IMR-90 (cell line): ENCODE measurements around the gene ZDHHC22. TPM values are rescaled to one million over a fixed set of nuclear protein-coding genes. Genes with fewer than 3 reads are reported as not detected.

ENCODE experiments used
- ATAC-seq: fragments of 200-7000 bp; cut with Tn5 transposase; 2 replicates; pipeline ENCODE4 v1.9.1; 2020; ENCODE audit warnings: low read depth, mild to moderate bottlenecking, moderate library complexity
- BruUV-seq: library from RNA; stranded (reverse); fragments of 400-500 nt; replicated peaks from 2 replicates; lab custom pipeline; 2021; lab: Mats Ljungman, UMichigan
- CTCF ChIA-PET: fragments of 300-600 bp; formaldehyde crosslinking; extraction: SDS; loops from one replicate; lab custom pipeline; 2021; ENCODE audit warnings: antibody characterized with exemption; lab: Yijun Ruan, JAX
- POLR2A ChIA-PET: fragments of 300-600 bp; sonication (Branson Sonifier 250); formaldehyde crosslinking; loops from one replicate; lab custom pipeline; 2022; ENCODE audit warnings: antibody characterized with exemption; ENCODE audit not compliant: unreplicated experiment; lab: Charles Lee
- DNase-seq: peaks from one replicate; pipeline ENCODE4 v3.0.0; 2013
- H2AFZ ChIP-seq: replicated peaks from 2 replicates; pipeline ENCODE3; 2013; ENCODE audit warnings: low read length, mild to moderate bottlenecking; ENCODE audit not compliant: poor library complexity
- H2AK5ac ChIP-seq: 2 replicates; pipeline ENCODE4 v1.6.1; 2013; ENCODE audit warnings: low read depth, low read length, inconsistent platforms
- H2AK9ac ChIP-seq: replicated peaks from 2 replicates; pipeline ENCODE3; 2013; ENCODE audit warnings: mild to moderate bottlenecking, low read depth, low read length, moderate library complexity; ENCODE audit not compliant: poor library complexity
- H2BK120ac ChIP-seq: 2 replicates; pipeline ENCODE4 v1.6.1; 2013; ENCODE audit warnings: low read depth, low read length, inconsistent platforms
- H2BK15ac ChIP-seq: 3 replicates; pipeline ENCODE4 v1.6.1; 2013; ENCODE audit warnings: low read depth, low read length, inconsistent platforms
- H2BK20ac ChIP-seq: 2 replicates; pipeline ENCODE4 v1.6.1; 2013; ENCODE audit warnings: low read depth, mild to moderate bottlenecking, inconsistent platforms, low read length, moderate library complexity
- H2BK5ac ChIP-seq: 2 replicates; pipeline ENCODE4 v1.6.1; 2013; ENCODE audit warnings: mild to moderate bottlenecking, low read depth, low read length, inconsistent platforms; ENCODE audit not compliant: poor library complexity, severe bottlenecking
- H3K14ac ChIP-seq: replicated peaks from 2 replicates; pipeline ENCODE4 v1.6.1; 2013; ENCODE audit warnings: low read depth, low read length, inconsistent platforms
- H3K18ac ChIP-seq: 2 replicates; pipeline ENCODE4 v1.6.1; 2013; ENCODE audit warnings: low read depth, low read length, control low read depth
- H3K23ac ChIP-seq: 2 replicates; pipeline ENCODE4 v1.6.1; 2013; ENCODE audit warnings: low read depth, low read length, inconsistent platforms
- H3K27ac ChIP-seq: 2 replicates; pipeline ENCODE4 v1.5.1; 2013; ENCODE audit warnings: mild to moderate bottlenecking, control low read depth, low read length; ENCODE audit not compliant: insufficient read depth
- H3K27me3 ChIP-seq: 2 replicates; pipeline ENCODE4 v1.6.1; 2013; ENCODE audit warnings: low read length; ENCODE audit not compliant: control insufficient read depth, insufficient read depth
- H3K36me3 ChIP-seq: 2 replicates; pipeline ENCODE4 v1.6.1; 2013; ENCODE audit warnings: low read length, mixed read lengths; ENCODE audit not compliant: control insufficient read depth, insufficient read depth
- H3K4ac ChIP-seq: 2 replicates; pipeline ENCODE4 v1.6.1; 2013; ENCODE audit warnings: low read depth, low read length, inconsistent platforms
- H3K4me1 ChIP-seq: 2 replicates; pipeline ENCODE4 v1.6.1; 2013; ENCODE audit warnings: low read length, mixed read lengths; ENCODE audit not compliant: control insufficient read depth, insufficient read depth
- H3K4me2 ChIP-seq: 2 replicates; pipeline ENCODE4 v1.6.1; 2013; ENCODE audit warnings: low read depth, mild to moderate bottlenecking, control low read depth, low read length, moderate library complexity
- H3K4me3 ChIP-seq: 2 replicates; pipeline ENCODE4 v1.5.1; 2013; ENCODE audit warnings: low read depth, mild to moderate bottlenecking, control low read depth, low read length, moderate library complexity; ENCODE audit not compliant: insufficient read depth
- H3K56ac ChIP-seq: 2 replicates; pipeline ENCODE4 v1.6.1; 2013; ENCODE audit warnings: low read length, inconsistent platforms; ENCODE audit not compliant: insufficient read depth; ENCODE audit errors: extremely low read depth
- H3K79me1 ChIP-seq, 2 experiments: 2 replicates each; pipeline ENCODE4 v1.6.1; 2013; ENCODE audit warnings: low read length in 2 of 2, inconsistent platforms in 1 of 2, low read depth in 1 of 2
- H3K9ac ChIP-seq: 2 replicates; pipeline ENCODE4 v1.6.1; 2013; ENCODE audit warnings: low read depth, low read length, control low read depth
- H3K9me1 ChIP-seq: 2 replicates; pipeline ENCODE4 v1.6.1; 2013; ENCODE audit warnings: low read length, inconsistent platforms; ENCODE audit not compliant: insufficient read depth
- H3K9me3 ChIP-seq: 2 replicates; pipeline ENCODE4 v1.6.1; 2013; ENCODE audit warnings: low read length; ENCODE audit not compliant: control insufficient read depth, insufficient read depth
- H4K20me1 ChIP-seq: 2 replicates; pipeline ENCODE4 v1.6.1; 2013; ENCODE audit warnings: low read length, inconsistent platforms; ENCODE audit not compliant: insufficient read depth
- H4K5ac ChIP-seq: 2 replicates; pipeline ENCODE4 v1.6.1; 2013; ENCODE audit warnings: mild to moderate bottlenecking, low read depth, low read length, control low read depth
- H4K8ac ChIP-seq, 2 experiments: 2 replicates each; pipeline ENCODE4 v1.6.1; 2013; ENCODE audit warnings: low read depth in 2 of 2, low read length in 2 of 2, control low read depth in 1 of 2, inconsistent platforms in 1 of 2
- H4K91ac ChIP-seq: 2 replicates; pipeline ENCODE4 v1.6.1; 2013; ENCODE audit warnings: low read depth, low read length, inconsistent platforms; ENCODE audit not compliant: insufficient read depth
- BHLHE40 ChIP-seq: fragments of 150-350 bp; IDR thresholded peaks from 2 replicates; pipeline ENCODE4 v1.6.1; 2016; ENCODE audit warnings: mild to moderate bottlenecking, low read depth, low read length
- CEBPB ChIP-seq: IDR thresholded peaks from 2 replicates; pipeline ENCODE4 v1.6.1; 2012; ENCODE audit warnings: low read depth, low read length, improper control_type of control experiment
- CHD1 ChIP-seq: IDR thresholded peaks from 2 replicates; pipeline ENCODE4 v1.6.1; 2012; ENCODE audit warnings: low read depth, low read length, improper control_type of control experiment
- CTCF ChIP-seq: conservative IDR thresholded peaks from 2 replicates; pipeline ENCODE4 v1.5.1; 2012; ENCODE audit warnings: mild to moderate bottlenecking, low read depth, low read length, improper control_type of control experiment
- ELK1 ChIP-seq: fragments of 150-350 bp; IDR thresholded peaks from 2 replicates; pipeline ENCODE4 v1.6.1; 2016; ENCODE audit warnings: low read depth, mild to moderate bottlenecking, low read length, moderate library complexity, borderline replicate concordance
- FOS ChIP-seq: fragments of 150-350 bp; IDR thresholded peaks from 2 replicates; pipeline ENCODE4 v1.6.1; 2016; ENCODE audit warnings: low read depth, low read length
- MAFK ChIP-seq: IDR thresholded peaks from 2 replicates; pipeline ENCODE4 v1.6.1; 2012; ENCODE audit warnings: low read depth, low read length, improper control_type of control experiment
- MAZ ChIP-seq: IDR thresholded peaks from 2 replicates; pipeline ENCODE4 v1.6.1; 2012; ENCODE audit warnings: low read depth, mild to moderate bottlenecking, low read length, improper control_type of control experiment, moderate library complexity, borderline replicate concordance
- MXI1 ChIP-seq: IDR thresholded peaks from 2 replicates; pipeline ENCODE4 v1.6.1; 2012; ENCODE audit warnings: low read depth, mild to moderate bottlenecking, low read length, moderate library complexity, borderline replicate concordance
- NFE2L2 ChIP-seq: fragments of 150-350 bp; IDR thresholded peaks from 2 replicates; pipeline ENCODE4 v1.6.1; 2016; ENCODE audit warnings: low read depth, mild to moderate bottlenecking, low read length
- POLR2A ChIP-seq: IDR thresholded peaks from 2 replicates; pipeline ENCODE4 v1.6.1; 2012; ENCODE audit warnings: mild to moderate bottlenecking, low read depth, low read length
- RAD21 ChIP-seq: IDR thresholded peaks from 2 replicates; pipeline ENCODE4 v1.6.1; 2012; ENCODE audit warnings: low read length, improper control_type of control experiment
- RCOR1 ChIP-seq: IDR thresholded peaks from 2 replicates; pipeline ENCODE4 v1.6.1; 2012; ENCODE audit warnings: mild to moderate bottlenecking, low read length, improper control_type of control experiment; ENCODE audit not compliant: insufficient replicate concordance
- RFX5 ChIP-seq: IDR thresholded peaks from 2 replicates; pipeline ENCODE4 v1.8.0; 2012; ENCODE audit warnings: low read depth, mild to moderate bottlenecking, low read length, moderate library complexity
- SMC3 ChIP-seq: fragments of 150-350 bp; IDR thresholded peaks from 2 replicates; pipeline ENCODE4 v1.6.1; 2016; ENCODE audit warnings: low read depth, mild to moderate bottlenecking, antibody characterized with exemption, low read length, moderate library complexity
- USF2 ChIP-seq: fragments of 150-350 bp; IDR thresholded peaks from 2 replicates; pipeline ENCODE4 v1.6.1; 2017; ENCODE audit warnings: mild to moderate bottlenecking, antibody characterized with exemption, low read length, low read depth
- WGBS, 2 experiments: methylation state at CpG; one replicate each; pipeline versions ENCODE4 v1.1.5 to v1.1.7; 2013; ENCODE audit warnings: missing lambda C conversion rate in 2 of 2; ENCODE audit not compliant: insufficient read length in 1 of 2; ENCODE audit errors: extremely low coverage in 2 of 2; 5-methylcytosine and 5-hydroxymethylcytosine counted together
- dilution Hi-C: fragments of 300-500 bp; cut with HindIII; formaldehyde crosslinking; loops from one replicate; pipeline ENCODE4 v1.14.3; 2018; ENCODE audit warnings: low sequenced_read_pairs; ENCODE audit not compliant: unreplicated experiment
- in situ Hi-C: fragments of 300-500 bp; cut with MboI; formaldehyde crosslinking; loops from 3 replicates; pipeline ENCODE4 v1.14.3; 2019; ENCODE audit warnings: low sequenced_read_pairs, inconsistent platforms, mixed read lengths
- intact Hi-C: fragments of 100-400 bp; cut with micrococcal nuclease; formaldehyde crosslinking; loops from 2 replicates; pipeline ENCODE4 v1.10.0; 2022
- polyA plus RNA-seq, 3 experiments: library from polyadenylated mRNA; depleted of rRNA; stranded (reverse); fragments of >200 nt; gene quantifications; 2 replicates each; pipeline ENCODE4 v1.2.3, GENCODE V29; 2012; ENCODE audit warnings: low replicate concordance in 1 of 3
- total RNA-seq: library from RNA; depleted of rRNA; stranded (reverse); fragments of >200 nt; gene quantifications from 2 replicates; pipeline ENCODE4 v1.2.3, GENCODE V29; 2012

Gene ZDHHC22
- total and polyA plus RNA-seq, 2 of the 4 experiments (the other 2 are of a cell fraction) = not detected

GRCh38 chr14:77158882-77159255 lies 17.3 kb upstream of the ZDHHC22 start:
- Histone ChIP-seq H3K56ac (no peak overlapping the region), H2AK5ac (no peak overlapping the region; the same call in 1 of the 2 replicates), H3K79me1 (no peaks in the 10 kb centered on the region), H3K4me2 (no peak overlapping the region; the same call in 1 of the 2 replicates), H3K4me1 (peaks cover 6% of the 10 kb centered on the region; the same call in 1 of the 2 replicates), H3K27ac (no peak overlapping the region), H4K8ac (no peak overlapping the region), H3K23ac (no peak overlapping the region), H4K91ac (no peak overlapping the region), H3K4me3 (no peak overlapping the region), H2BK20ac (no peak overlapping the region; the same call in 1 of the 2 replicates), H4K20me1 (peaks cover 4% of the 10 kb centered on the region), H2AFZ (peak overlapping the region; percentile 91), H3K18ac (no peak overlapping the region; the same call in 1 of the 2 replicates), H3K9me3 (no peaks in the 10 kb centered on the region), H2BK120ac (no peak overlapping the region), H2BK5ac (no peak overlapping the region), H3K4ac (no peak overlapping the region), H3K9me1 (0 out of 2 replicates have a peak, but pooled peaks cover 5% of the 10 kb centered on the region), H3K14ac (no peak overlapping the region), H3K27me3 (peaks cover 25% of the 10 kb centered on the region), H3K36me3 (no peaks in the 10 kb centered on the region), H2AK9ac (peak overlapping the region; percentile 42), H4K5ac (no peak overlapping the region; the same call in 1 of the 2 replicates), H3K9ac (no peak overlapping the region; the same call in 1 of the 2 replicates), H2BK15ac (no peak overlapping the region; the same call in 2 of the 3 replicates)
- in situ Hi-C loops (no loop called here), intact Hi-C loops (loop anchor here (10.0 kb wide), 1 partner anchor 296 kb away; the partner anchor contains the start of genes AHSA1 and VIPAS39), dilution Hi-C loops (no loop called here)
- WGBS, 2 experiments = no CpG with 5 or more reads among the region's 2 CpGs
- CTCF ChIA-PET = no interaction called here
- POLR2A ChIA-PET = no interaction called here
- no peak for DNase-seq
- ATAC-seq = no peak
- TF ChIP-seq MXI1 (no peak), NFE2L2 (no peak), BHLHE40 (no peak), CTCF (no peak), RCOR1 (no peak), SMC3 (no peak), RAD21 (no peak), POLR2A (no peak), CEBPB (no peak), FOS (no peak), RFX5 (no peak), MAFK (no peak), MAZ (no peak), ELK1 (no peak), USF2 (no peak), CHD1 (no peak)
- BruUV-seq = no TSS peak
